ENCODE data around the gene NELL1. TPM values are rescaled to one million over a fixed set of nuclear protein-coding genes. Genes with fewer than 3 reads are reported as not detected.

The NELL1 gene
- total RNA-seq, 1 donor from 2014 or later = not detected

GRCh38 chr11:21480240-21480639 lies 810.9 kb downstream of the NELL1 start:
- H3K27me3 Mint-ChIP-seq (ENCODE audit: unreplicated experiment) = no peaks in the 10 kb centered on the region
- no peak overlapping the region for H3K4me3 Mint-ChIP-seq (ENCODE audit: unreplicated experiment)
- no peak overlapping the region for H3K27ac Mint-ChIP-seq (ENCODE audit: unreplicated experiment)
- TF ChIP-seq, protein P1, sequence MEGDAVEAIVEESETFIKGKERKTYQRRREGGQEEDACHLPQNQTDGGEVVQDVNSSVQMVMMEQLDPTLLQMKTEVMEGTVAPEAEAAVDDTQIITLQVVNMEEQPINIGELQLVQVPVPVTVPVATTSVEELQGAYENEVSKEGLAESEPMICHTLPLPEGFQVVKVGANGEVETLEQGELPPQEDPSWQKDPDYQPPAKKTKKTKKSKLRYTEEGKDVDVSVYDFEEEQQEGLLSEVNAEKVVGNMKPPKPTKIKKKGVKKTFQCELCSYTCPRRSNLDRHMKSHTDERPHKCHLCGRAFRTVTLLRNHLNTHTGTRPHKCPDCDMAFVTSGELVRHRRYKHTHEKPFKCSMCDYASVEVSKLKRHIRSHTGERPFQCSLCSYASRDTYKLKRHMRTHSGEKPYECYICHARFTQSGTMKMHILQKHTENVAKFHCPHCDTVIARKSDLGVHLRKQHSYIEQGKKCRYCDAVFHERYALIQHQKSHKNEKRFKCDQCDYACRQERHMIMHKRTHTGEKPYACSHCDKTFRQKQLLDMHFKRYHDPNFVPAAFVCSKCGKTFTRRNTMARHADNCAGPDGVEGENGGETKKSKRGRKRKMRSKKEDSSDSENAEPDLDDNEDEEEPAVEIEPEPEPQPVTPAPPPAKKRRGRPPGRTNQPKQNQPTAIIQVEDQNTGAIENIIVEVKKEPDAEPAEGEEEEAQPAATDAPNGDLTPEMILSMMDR (IDR thresholded peaks at IDR 0.05) = no peak
- no peak for DNase-seq (ENCODE audit: extremely low spot score, unreplicated experiment)
- no peaks in the 10 kb centered on the region for H3K9me3 Mint-ChIP-seq (ENCODE audit: unreplicated experiment)
- H3K4me1 Mint-ChIP-seq (ENCODE audit: unreplicated experiment) = no peaks in the 10 kb centered on the region
- no peaks in the 10 kb centered on the region for H3K36me3 Mint-ChIP-seq (ENCODE audit: unreplicated experiment)

DNA sequence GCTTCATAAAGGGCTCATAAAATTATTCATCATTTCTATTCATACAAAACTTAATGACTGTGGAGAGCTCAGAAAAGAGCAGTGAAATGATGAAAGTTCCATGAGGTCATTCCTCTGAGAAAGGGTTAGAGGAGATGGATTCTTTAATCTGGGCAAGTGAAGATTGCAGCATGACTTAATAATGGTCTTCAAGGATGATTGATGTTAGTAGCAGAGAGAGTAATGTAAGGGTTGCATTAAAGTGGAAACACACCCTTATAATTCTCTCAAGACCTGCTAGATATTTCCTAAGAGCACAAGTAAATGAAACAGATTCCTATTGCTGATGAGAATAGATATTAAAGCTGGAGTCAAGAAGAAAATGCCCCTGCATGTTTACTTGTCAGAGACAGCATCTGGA lies 811.9 kb downstream of the NELL1 start:
- no peaks in the 10 kb centered on the region for H3K36me3 Mint-ChIP-seq (ENCODE audit: unreplicated experiment)
- TF ChIP-seq, protein P1 (IDR thresholded peaks at IDR 0.05) = no peak
- no peaks in the 10 kb centered on the region for H3K27me3 Mint-ChIP-seq (ENCODE audit: unreplicated experiment)
- no peak for DNase-seq (ENCODE audit: extremely low spot score, unreplicated experiment)
- H3K9me3 Mint-ChIP-seq (ENCODE audit: unreplicated experiment) = no peaks in the 10 kb centered on the region
- H3K4me3 Mint-ChIP-seq (ENCODE audit: unreplicated experiment) = no peak overlapping the region
- no peak overlapping the region for H3K27ac Mint-ChIP-seq (ENCODE audit: unreplicated experiment)
- H3K4me1 Mint-ChIP-seq (ENCODE audit: unreplicated experiment) = no peaks in the 10 kb centered on the region

DNA sequence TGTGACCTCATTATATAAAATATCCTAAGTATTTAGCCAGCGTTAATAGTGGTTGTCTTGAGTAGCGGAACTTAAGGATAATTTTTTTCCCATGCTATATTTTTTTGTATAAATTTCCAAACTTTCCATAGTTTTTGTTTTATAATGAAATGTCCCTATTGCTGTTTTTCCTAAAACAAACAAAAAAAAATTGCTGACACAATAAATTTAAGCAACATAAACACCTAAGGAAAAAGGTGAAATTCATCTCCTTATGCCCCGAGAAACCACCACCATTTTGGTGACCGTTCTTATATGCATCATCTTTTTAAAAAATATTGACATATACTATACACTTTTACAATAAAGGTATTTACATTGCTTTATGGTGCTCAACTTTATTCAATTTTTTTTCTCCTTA lies 814.7 kb downstream of the NELL1 start:
- Mint-ChIP-seq H3K27ac (ENCODE audit: unreplicated experiment) (no peak overlapping the region), H3K4me3 (ENCODE audit: unreplicated experiment) (no peak overlapping the region), H3K4me1 (ENCODE audit: unreplicated experiment) (no peaks in the 10 kb centered on the region), H3K36me3 (ENCODE audit: unreplicated experiment) (no peaks in the 10 kb centered on the region), H3K27me3 (ENCODE audit: unreplicated experiment) (no peaks in the 10 kb centered on the region), H3K9me3 (ENCODE audit: unreplicated experiment) (peaks cover 7% of the 10 kb centered on the region)
- no peak for DNase-seq (ENCODE audit: extremely low spot score, unreplicated experiment)
- TF ChIP-seq, protein P1 (IDR thresholded peaks at IDR 0.05) = no peak

DNA sequence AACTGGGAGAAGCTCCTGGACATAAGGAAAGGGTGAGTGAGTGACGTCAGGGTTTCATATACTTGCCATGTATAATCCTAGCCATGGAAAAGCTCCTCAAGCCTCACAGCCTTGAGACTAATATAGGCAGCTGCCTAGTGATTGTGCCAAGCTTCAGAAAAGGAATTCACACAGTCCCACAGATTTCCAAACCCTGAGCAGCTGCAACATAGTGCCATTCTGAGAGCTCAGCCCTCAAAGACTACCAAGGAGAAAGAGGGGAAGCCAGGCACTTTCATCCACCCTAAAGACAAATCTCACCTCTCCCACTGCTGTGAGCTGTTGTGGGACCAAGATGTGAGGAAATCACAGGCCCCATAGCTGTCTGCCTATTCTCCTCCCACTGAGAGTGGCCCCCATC lies 815.6 kb downstream of the NELL1 start:
- no peak for DNase-seq (ENCODE audit: extremely low spot score, unreplicated experiment)
- H3K9me3 Mint-ChIP-seq (ENCODE audit: unreplicated experiment) = peaks cover 15% of the 10 kb centered on the region
- H3K27me3 Mint-ChIP-seq (ENCODE audit: unreplicated experiment) = no peaks in the 10 kb centered on the region
- TF ChIP-seq, protein P1 (IDR thresholded peaks at IDR 0.05) = no peak
- H3K4me3 Mint-ChIP-seq (ENCODE audit: unreplicated experiment) = no peak overlapping the region
- no peaks in the 10 kb centered on the region for H3K36me3 Mint-ChIP-seq (ENCODE audit: unreplicated experiment)
- H3K27ac Mint-ChIP-seq (ENCODE audit: unreplicated experiment) = no peak overlapping the region
- H3K4me1 Mint-ChIP-seq (ENCODE audit: unreplicated experiment) = no peaks in the 10 kb centered on the region

DNA sequence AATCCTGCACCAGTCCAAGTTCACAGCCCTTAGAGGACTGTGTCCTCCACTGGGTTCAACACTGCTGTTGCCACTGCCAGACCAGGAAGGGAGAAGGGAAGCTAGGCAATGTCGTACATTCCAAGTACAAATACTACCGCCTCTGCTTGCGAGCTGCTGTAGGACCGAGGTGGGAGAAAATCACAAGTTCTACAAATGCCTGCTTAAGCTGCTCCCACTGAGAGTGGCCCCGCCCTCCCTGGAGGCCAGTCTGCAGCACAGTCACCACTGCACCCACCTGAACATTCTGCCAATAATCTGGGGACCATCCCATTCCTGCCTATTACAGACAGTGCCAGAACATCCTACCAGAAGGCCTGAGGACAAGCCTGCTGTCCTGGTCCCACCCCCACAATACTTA lies 816.0 kb downstream of the NELL1 start:
- Mint-ChIP-seq H3K27ac (ENCODE audit: unreplicated experiment) (no peak overlapping the region), H3K36me3 (ENCODE audit: unreplicated experiment) (no peaks in the 10 kb centered on the region), H3K4me3 (ENCODE audit: unreplicated experiment) (no peak overlapping the region), H3K9me3 (ENCODE audit: unreplicated experiment) (peaks cover 19% of the 10 kb centered on the region), H3K27me3 (ENCODE audit: unreplicated experiment) (no peaks in the 10 kb centered on the region), H3K4me1 (ENCODE audit: unreplicated experiment) (no peaks in the 10 kb centered on the region)
- TF ChIP-seq, protein P1 (IDR thresholded peaks at IDR 0.05) = no peak
- DNase-seq (ENCODE audit: extremely low spot score, unreplicated experiment) = no peak

Measured in osteocyte (in vitro differentiated cells).